ENCODE results near the gene GSTA5.
"Not testable (repeated sequence)": the region's sequence is repeated elsewhere in the genome, so short reads cannot be mapped to it uniquely, and the experiment has no call there.

The GSTA5 gene

GRCh38 chr6:52802806-52803205, 37.8 kb downstream of the GSTA5 start:
- H3K27ac ChIP-seq, result no peak overlapping the region
- TF ChIP-seq CTCF (conservative IDR thresholded peaks at IDR 0.05), result no peak

GRCh38 chr6:52801188-52801841, 39.3 kb downstream of the GSTA5 start:
- TF ChIP-seq CTCF (conservative IDR thresholded peaks at IDR 0.05), result no peak
- no peak overlapping the region for H3K27ac ChIP-seq

GRCh38 chr6:52799272-52799671, 41.3 kb downstream of the GSTA5 start:
- H3K27ac ChIP-seq, result not testable (repeated sequence)

GRCh38 chr6:52794366-52794765, 46.2 kb downstream of the GSTA5 start:
- H3K27ac ChIP-seq, result not testable (repeated sequence)

GRCh38 chr6:52790861-52791260, 49.8 kb downstream of the GSTA5 start:
- H3K27ac ChIP-seq, result no peak overlapping the region
- TF ChIP-seq CTCF (conservative IDR thresholded peaks at IDR 0.05), result no peak

GRCh38 chr6:52789658-52790057, 51.0 kb downstream of the GSTA5 start:
- peak overlapping the region; percentile 90 for H3K27ac ChIP-seq

GRCh38 chr6:52788478-52788877, 52.1 kb downstream of the GSTA5 start:
- no peak for TF ChIP-seq CTCF (conservative IDR thresholded peaks at IDR 0.05)
- peak overlapping the region; percentile 90 for H3K27ac ChIP-seq

- no peak for TF ChIP-seq CTCF (conservative IDR thresholded peaks at IDR 0.05)
- peak overlapping the region; percentile 90 for H3K27ac ChIP-seq
These were observed 52.7 kb downstream of the GSTA5 start for GRCh38 chr6:52787917-52788316.

- H3K27ac ChIP-seq, result peak overlapping the region; percentile 90
- TF ChIP-seq CTCF (conservative IDR thresholded peaks at IDR 0.05), result no peak
These were observed 54.2 kb downstream of the GSTA5 start for GRCh38 chr6:52786249-52786956.

GRCh38 chr6:52782696-52783274, 57.8 kb downstream of the GSTA5 start:
- 0 out of 2 replicates have a peak overlapping the region, but pooled peaks have one; percentile 30 for H3K27ac ChIP-seq

GRCh38 chr6:52782209-52782608, 58.4 kb downstream of the GSTA5 start:
- H3K27ac ChIP-seq, result not testable (repeated sequence)
